ENCODE measurements around the gene TBC1D22A. TPM values are rescaled to one million over a fixed set of nuclear protein-coding genes. Genes with fewer than 3 reads are reported as not detected.

Gene TBC1D22A
- total and polyA plus RNA-seq, 8 donors: 12.0 to 17.6 (median 15.3) TPM

DNA sequence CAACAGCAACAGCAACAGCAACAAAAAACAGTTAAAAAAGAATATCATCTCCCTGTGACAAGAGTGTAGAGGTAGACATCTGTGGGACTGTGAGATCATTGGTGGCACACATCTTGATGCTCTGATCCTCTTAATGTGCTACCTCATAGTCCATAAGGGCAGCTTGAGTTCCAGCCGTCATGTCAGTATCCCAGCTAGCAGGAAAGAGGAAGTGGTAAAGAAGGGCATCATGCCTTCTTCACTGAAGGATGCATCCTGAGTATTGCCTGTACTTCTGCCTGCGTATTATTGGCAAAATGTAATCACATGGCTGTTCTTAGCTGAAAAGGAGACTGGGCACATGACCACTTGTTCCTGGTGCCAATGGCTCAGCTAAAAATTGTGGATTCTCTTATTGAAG, 314.3 kb downstream of the TBC1D22A start:
- no peak for DNase-seq
- WGBS, 2 donors: 98 to 100% methylated on average over 2 of the region's 2 CpGs
- H3K4me3 ChIP-seq: no peak overlapping the region
- H3K4me1 ChIP-seq: no peaks in the 10 kb centered on the region
- no peak for FAIRE-seq
- no peaks in the 10 kb centered on the region for H3K36me3 ChIP-seq
- TF ChIP-seq, protein P1, sequence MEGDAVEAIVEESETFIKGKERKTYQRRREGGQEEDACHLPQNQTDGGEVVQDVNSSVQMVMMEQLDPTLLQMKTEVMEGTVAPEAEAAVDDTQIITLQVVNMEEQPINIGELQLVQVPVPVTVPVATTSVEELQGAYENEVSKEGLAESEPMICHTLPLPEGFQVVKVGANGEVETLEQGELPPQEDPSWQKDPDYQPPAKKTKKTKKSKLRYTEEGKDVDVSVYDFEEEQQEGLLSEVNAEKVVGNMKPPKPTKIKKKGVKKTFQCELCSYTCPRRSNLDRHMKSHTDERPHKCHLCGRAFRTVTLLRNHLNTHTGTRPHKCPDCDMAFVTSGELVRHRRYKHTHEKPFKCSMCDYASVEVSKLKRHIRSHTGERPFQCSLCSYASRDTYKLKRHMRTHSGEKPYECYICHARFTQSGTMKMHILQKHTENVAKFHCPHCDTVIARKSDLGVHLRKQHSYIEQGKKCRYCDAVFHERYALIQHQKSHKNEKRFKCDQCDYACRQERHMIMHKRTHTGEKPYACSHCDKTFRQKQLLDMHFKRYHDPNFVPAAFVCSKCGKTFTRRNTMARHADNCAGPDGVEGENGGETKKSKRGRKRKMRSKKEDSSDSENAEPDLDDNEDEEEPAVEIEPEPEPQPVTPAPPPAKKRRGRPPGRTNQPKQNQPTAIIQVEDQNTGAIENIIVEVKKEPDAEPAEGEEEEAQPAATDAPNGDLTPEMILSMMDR (IDR thresholded peaks at IDR 0.05): no peak
- H3K27ac ChIP-seq: no peak overlapping the region
- intact Hi-C loops (cut with DNase I): no loop called here
- no peak for ATAC-seq
- H3K9me3 ChIP-seq: no peaks in the 10 kb centered on the region
- no peaks in the 10 kb centered on the region for H3K27me3 ChIP-seq

DNA sequence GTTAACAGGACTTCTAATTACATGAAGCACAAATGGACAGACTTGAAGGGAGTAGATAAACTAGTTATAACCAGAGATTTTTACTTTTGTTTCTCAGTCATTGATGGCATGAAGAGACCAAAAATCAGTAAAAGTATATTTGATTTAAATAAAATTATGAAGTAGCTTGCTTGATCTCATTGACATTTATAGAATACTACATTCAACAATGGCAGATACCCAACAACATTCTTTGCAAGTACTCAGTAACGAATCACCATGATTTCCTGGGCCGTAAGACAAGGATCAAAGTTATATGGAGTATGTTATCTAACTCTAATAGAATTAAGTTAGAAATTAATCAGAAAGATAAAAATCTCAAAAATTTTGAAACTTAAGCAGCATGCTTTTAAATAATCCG, 317.6 kb downstream of the TBC1D22A start:
- intact Hi-C loops (cut with DNase I): no loop called here
- no peaks in the 10 kb centered on the region for H3K27me3 ChIP-seq
- WGBS, 2 donors: 64 to 96% methylated on average over 3 of the region's 3 CpGs
- DNase-seq (no peak), ATAC-seq (no peak), FAIRE-seq (no peak)
- no peaks in the 10 kb centered on the region for H3K4me1 ChIP-seq
- no peak overlapping the region for H3K27ac ChIP-seq
- TF ChIP-seq, protein P1 (IDR thresholded peaks at IDR 0.05): no peak
- no peak overlapping the region for H3K4me3 ChIP-seq
- no peaks in the 10 kb centered on the region for H3K36me3 ChIP-seq
- H3K9me3 ChIP-seq: no peaks in the 10 kb centered on the region

DNA sequence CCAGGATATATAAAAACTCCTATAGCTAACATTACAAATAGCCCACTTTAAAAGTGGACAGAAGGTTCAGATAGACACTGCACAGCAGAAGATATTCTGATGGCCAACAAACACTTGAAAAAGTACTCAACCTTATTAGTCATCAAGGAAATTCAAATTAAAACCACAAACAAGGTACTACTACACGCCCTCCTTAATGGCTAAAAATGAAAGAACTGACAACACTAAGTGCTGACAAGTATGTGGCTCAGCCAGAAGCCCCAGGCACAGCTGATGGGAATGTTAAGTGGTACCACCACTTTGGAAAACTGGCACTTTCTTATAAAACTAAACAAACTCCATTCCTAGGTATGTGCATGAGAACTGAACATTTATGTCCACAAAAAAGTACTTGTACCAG, 320.1 kb downstream of the TBC1D22A start:
- no peak for DNase-seq
- WGBS, 2 donors: 96 to 100% methylated on average over 1 of the region's 1 CpG
- Histone ChIP-seq H3K27ac (no peak overlapping the region), H3K36me3 (no peaks in the 10 kb centered on the region), H3K9me3 (no peaks in the 10 kb centered on the region), H3K4me1 (no peaks in the 10 kb centered on the region), H3K4me3 (no peak overlapping the region), H3K27me3 (no peaks in the 10 kb centered on the region)
- no peak for FAIRE-seq
- TF ChIP-seq, protein P1 (IDR thresholded peaks at IDR 0.05): no peak
- intact Hi-C loops (cut with DNase I): no loop called here
- no peak for ATAC-seq

DNA sequence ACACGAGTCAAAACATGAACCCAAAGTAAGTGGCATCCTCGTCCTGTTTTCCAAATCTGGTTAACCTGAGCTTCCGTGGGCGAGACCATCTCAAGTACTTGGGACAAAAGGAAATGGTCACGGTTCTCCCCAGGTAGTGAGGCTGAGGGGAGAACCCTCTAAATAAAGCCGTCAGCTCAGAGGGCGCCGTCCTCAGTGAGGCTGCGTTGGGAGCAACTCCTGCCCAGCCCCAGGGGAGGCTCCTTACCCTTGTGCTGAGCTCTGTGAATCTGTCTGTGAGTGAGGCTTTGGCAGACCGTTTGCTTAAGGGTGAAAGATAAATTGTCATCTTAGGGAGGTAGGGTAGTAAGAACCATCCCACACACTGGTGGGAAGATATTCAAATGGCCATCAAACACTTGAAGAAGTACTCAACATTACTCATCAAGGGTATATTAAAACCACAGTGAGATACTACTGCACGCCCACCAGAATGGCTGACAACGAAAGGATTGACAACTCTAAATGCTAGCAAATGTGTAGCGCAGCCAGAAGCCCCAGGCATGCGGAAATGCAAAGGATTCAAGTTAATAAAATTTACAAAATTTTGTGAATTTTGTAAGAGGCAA, 321.0 kb downstream of the TBC1D22A start:
- no peak for FAIRE-seq

DNA sequence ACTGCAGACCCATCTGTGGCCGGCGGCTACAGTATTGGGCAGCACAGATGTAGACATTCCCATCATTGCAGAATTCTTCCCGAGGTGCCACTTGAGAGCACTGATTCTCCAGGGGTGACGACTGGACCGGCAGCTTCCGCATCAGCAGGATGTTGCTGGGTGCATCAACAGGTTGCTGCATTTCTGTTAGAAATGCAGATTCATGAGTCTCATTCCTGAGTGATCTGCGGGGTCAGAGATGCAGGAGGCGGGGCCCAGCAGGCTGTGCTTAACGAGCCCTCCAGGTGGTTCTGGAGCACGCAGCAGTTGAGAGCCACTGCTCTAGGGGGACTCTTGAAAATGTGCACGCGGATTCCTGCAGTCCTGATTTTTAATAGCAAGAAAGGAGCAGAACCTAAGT, 321.8 kb downstream of the TBC1D22A start:
- no peaks in the 10 kb centered on the region for H3K27me3 ChIP-seq
- no peaks in the 10 kb centered on the region for H3K36me3 ChIP-seq
- 87 to 89% methylated on average over 12 of the region's 12 CpGs for WGBS, 2 donors
- ATAC-seq: no peak
- intact Hi-C loops (cut with DNase I): no loop called here
- DNase-seq: no peak
- no peak for FAIRE-seq
- H3K27ac ChIP-seq: no peak overlapping the region
- no peak overlapping the region for H3K4me3 ChIP-seq
- H3K9me3 ChIP-seq: no peaks in the 10 kb centered on the region
- peaks cover 0 to under 1% (median 0%) of the 10 kb centered on the region in 3 donors for H3K4me1 ChIP-seq
- TF ChIP-seq, protein P1 (IDR thresholded peaks at IDR 0.05): no peak

More for the DNA sequence above, 321.0 kb downstream of the TBC1D22A start:
- H3K4me1 ChIP-seq: no peaks in the 10 kb centered on the region
- H3K27ac ChIP-seq: no peak overlapping the region
- 95% methylated on average over 14 of the region's 14 CpGs for WGBS, 2 donors
- DNase-seq (no peak), ATAC-seq (no peak)
- TF ChIP-seq, protein P1 (IDR thresholded peaks at IDR 0.05): no peak
- H3K36me3 ChIP-seq: no peaks in the 10 kb centered on the region
- H3K27me3 ChIP-seq: no peaks in the 10 kb centered on the region
- intact Hi-C loops (cut with DNase I): no loop called here
- no peak overlapping the region for H3K4me3 ChIP-seq
- H3K9me3 ChIP-seq: no peaks in the 10 kb centered on the region
